IPS-18c (cell line): ENCODE data around the gene MEDAG.

Experiments used
- H3K4me3 ChIP-seq: 2 replicates; pipeline ENCODE4 v1.7.0; 2013; ENCODE audit warnings: low read depth, mild to moderate bottlenecking, low read length, moderate library complexity; ENCODE audit not compliant: insufficient read depth
- H3K9me3 ChIP-seq: one replicate; pipeline ENCODE4 v1.6.1; 2013; ENCODE audit warnings: mild to moderate bottlenecking, low read length, moderate library complexity; ENCODE audit not compliant: control insufficient read depth, insufficient read depth

MEDAG gene

GRCh38 chr13:30905932-30906383 is at the start of gene MEDAG:
TSS of gene MEDAG (plus strand) at chr13:30906271. CDS start at chr13:30906516, 245 bp downstream.
- peak within 1 kb of the TSS; percentile 49 for H3K4me3 ChIP-seq
- peaks cover 3% of the 10 kb centered on the region for H3K9me3 ChIP-seq

- no peaks in the 10 kb centered on the region for H3K9me3 ChIP-seq
Observed at GRCh38 chr13:30857018-30857417, 49.1 kb upstream of the MEDAG start.

GRCh38 chr13:30857636-30858035 is 48.4 kb upstream of the MEDAG start:
- H3K4me3 ChIP-seq = no peak overlapping the region

More at GRCh38 chr13:30857018-30857417, 49.1 kb upstream of the MEDAG start:
- no peak overlapping the region; the same call in 1 of the 2 replicates for H3K4me3 ChIP-seq

GRCh38 chr13:30859326-30859725 is 46.7 kb upstream of the MEDAG start:
- no peak overlapping the region for H3K4me3 ChIP-seq

More at GRCh38 chr13:30857636-30858035, 48.4 kb upstream of the MEDAG start:
- H3K9me3 ChIP-seq = no peaks in the 10 kb centered on the region

GRCh38 chr13:30861163-30861562 is 44.9 kb upstream of the MEDAG start:
- Histone ChIP-seq H3K9me3 (no peaks in the 10 kb centered on the region), H3K4me3 (no peak overlapping the region)

More at GRCh38 chr13:30859326-30859725, 46.7 kb upstream of the MEDAG start:
- H3K9me3 ChIP-seq = no peaks in the 10 kb centered on the region

- Histone ChIP-seq H3K4me3 (0 out of 2 replicates have a peak overlapping the region, but pooled peaks have one; percentile 46), H3K9me3 (no peaks in the 10 kb centered on the region)
Observed at GRCh38 chr13:30861836-30862467, 44.1 kb upstream of the MEDAG start.

GRCh38 chr13:30862707-30863106 is 43.4 kb upstream of the MEDAG start:
- peak overlapping the region; percentile 46 for H3K4me3 ChIP-seq
- H3K9me3 ChIP-seq = no peaks in the 10 kb centered on the region

- peak overlapping the region; percentile 46 for H3K4me3 ChIP-seq
Observed at GRCh38 chr13:30863231-30863630, 42.8 kb upstream of the MEDAG start.

GRCh38 chr13:30863796-30864195 is 42.3 kb upstream of the MEDAG start:
- Histone ChIP-seq H3K9me3 (no peaks in the 10 kb centered on the region), H3K4me3 (peak overlapping the region; percentile 46)

More at GRCh38 chr13:30863231-30863630, 42.8 kb upstream of the MEDAG start:
- no peaks in the 10 kb centered on the region for H3K9me3 ChIP-seq

- Histone ChIP-seq H3K4me3 (peak overlapping the region; percentile 46; the same call in 1 of the 2 replicates), H3K9me3 (no peaks in the 10 kb centered on the region)
Observed at GRCh38 chr13:30864433-30865122, 41.5 kb upstream of the MEDAG start.

GRCh38 chr13:30865123-30866049 is 40.7 kb upstream of the MEDAG start:
- no peaks in the 10 kb centered on the region for H3K9me3 ChIP-seq
- H3K4me3 ChIP-seq = no peak overlapping the region

- H3K4me3 ChIP-seq = no peak overlapping the region
- no peaks in the 10 kb centered on the region for H3K9me3 ChIP-seq
Observed at GRCh38 chr13:30866677-30867076, 39.4 kb upstream of the MEDAG start.

- Histone ChIP-seq H3K4me3 (no peak overlapping the region), H3K9me3 (no peaks in the 10 kb centered on the region)
Observed at GRCh38 chr13:30867089-30867669, 38.9 kb upstream of the MEDAG start.

- Histone ChIP-seq H3K4me3 (no peak overlapping the region), H3K9me3 (no peaks in the 10 kb centered on the region)
Observed at GRCh38 chr13:30868799-30869470, 37.1 kb upstream of the MEDAG start.

GRCh38 chr13:30869491-30869890 is 36.6 kb upstream of the MEDAG start:
- H3K4me3 ChIP-seq = no peak overlapping the region
- no peaks in the 10 kb centered on the region for H3K9me3 ChIP-seq

GRCh38 chr13:30870049-30870884 is 35.8 kb upstream of the MEDAG start:
- Histone ChIP-seq H3K4me3 (no peak overlapping the region), H3K9me3 (no peaks in the 10 kb centered on the region)
